ENCODE results near the gene CDPF1. TPM values are rescaled to one million over a fixed set of nuclear protein-coding genes. Genes with fewer than 3 reads are reported as not detected.

Gene CDPF1
- total RNA-seq = 10 to 100 TPM in 1 of 2 donors, 1 to 10 TPM in 1; 8.2 to 10.7 TPM

- H3K36me3 Mint-ChIP-seq = no peaks in the 10 kb centered on the region
- ATAC-seq (peak; percentile 96 to 98), DNase-seq (ENCODE audit: low spot score) (peak; percentile 98)
- peak within 1 kb of the TSS; percentile 84 to 91 for H3K27ac Mint-ChIP-seq
- H3K9me3 Mint-ChIP-seq = no peaks in the 10 kb centered on the region
- no peaks in the 10 kb centered on the region for H3K27me3 Mint-ChIP-seq
- peak within 1 kb of the TSS; percentile 89 for H3K4me3 Mint-ChIP-seq
- peaks cover 24 to 27% of the 10 kb centered on the region in 2 donors for H3K4me1 Mint-ChIP-seq (ENCODE audit: low read depth in 2 of 2)
Observed at GRCh38 chr22:46250035-46250782, at the start of gene CDPF1. Gene CDPF1 (minus strand): TSS chr22:46250293. CDS start chr22:46248284, 2,009 bp downstream.

GRCh38 chr22:46299101-46299500 lies 49.0 kb upstream of the CDPF1 start:
- ATAC-seq = no peak
- Mint-ChIP-seq H3K4me3 (peak overlapping the region; percentile 73), H3K9me3 (no peaks in the 10 kb centered on the region), H3K27me3 (no peaks in the 10 kb centered on the region), H3K36me3 (peaks cover 22% of the 10 kb centered on the region), H3K27ac (peak overlapping the region in 1 of 2 donors; percentile 20), H3K4me1 (ENCODE audit: low read depth in 2 of 2) (peaks cover 38 to 47% of the 10 kb centered on the region in 2 donors)
- no peak for DNase-seq (ENCODE audit: low spot score)

GRCh38 chr22:46297151-46297812 lies 47.2 kb upstream of the CDPF1 start:
- Mint-ChIP-seq H3K4me3 (peak overlapping the region; percentile 97), H3K36me3 (peaks cover 26% of the 10 kb centered on the region), H3K27ac (peak overlapping the region; percentile 97 to 100), H3K9me3 (no peaks in the 10 kb centered on the region), H3K27me3 (no peaks in the 10 kb centered on the region), H3K4me1 (ENCODE audit: low read depth in 2 of 2) (peaks cover 49 to 51% of the 10 kb centered on the region in 2 donors)
- DNase-seq (ENCODE audit: low spot score) (no peak), ATAC-seq (peak; percentile 0 to 19)

- peak within 1 kb of the TSS; percentile 97 for H3K4me3 Mint-ChIP-seq
- ATAC-seq (peak; percentile 98 to 99), DNase-seq (ENCODE audit: low spot score) (peak; percentile 98)
- no peaks in the 10 kb centered on the region for H3K27me3 Mint-ChIP-seq
- H3K9me3 Mint-ChIP-seq = no peaks in the 10 kb centered on the region
- peaks cover 28% of the 10 kb centered on the region for H3K36me3 Mint-ChIP-seq
- peaks cover 51 to 54% of the 10 kb centered on the region in 2 donors for H3K4me1 Mint-ChIP-seq (ENCODE audit: low read depth in 2 of 2)
- H3K27ac Mint-ChIP-seq = peak within 1 kb of the TSS; percentile 97 to 100
Observed at GRCh38 chr22:46296257-46297150, 46.4 kb upstream of the CDPF1 start, which contains the start of gene GTSE1. Gene GTSE1 (plus strand): TSS chr22:46296870. CDS start chr22:46297401, 531 bp downstream.

GRCh38 chr22:46295277-46295971 lies 45.3 kb upstream of the CDPF1 start:
- H3K9me3 Mint-ChIP-seq = no peaks in the 10 kb centered on the region
- DNase-seq (ENCODE audit: low spot score) (no peak), ATAC-seq (no peak)
- peaks cover 60 to 61% of the 10 kb centered on the region in 2 donors for H3K4me1 Mint-ChIP-seq (ENCODE audit: low read depth in 2 of 2)
- H3K36me3 Mint-ChIP-seq = peaks cover 25% of the 10 kb centered on the region
- peak overlapping the region; percentile 97 to 100 for H3K27ac Mint-ChIP-seq
- no peaks in the 10 kb centered on the region for H3K27me3 Mint-ChIP-seq
- peak overlapping the region; percentile 97 for H3K4me3 Mint-ChIP-seq

GRCh38 chr22:46294784-46295183 lies 44.7 kb upstream of the CDPF1 start:
- H3K4me1 Mint-ChIP-seq (ENCODE audit: low read depth in 2 of 2) = peaks cover 65 to 67% of the 10 kb centered on the region in 2 donors
- H3K4me3 Mint-ChIP-seq = peak overlapping the region; percentile 97
- peaks cover 24% of the 10 kb centered on the region for H3K36me3 Mint-ChIP-seq

GRCh38 chr22:46293577-46294260 lies 43.6 kb upstream of the CDPF1 start:
- ATAC-seq (no peak), DNase-seq (ENCODE audit: low spot score) (no peak)
- Mint-ChIP-seq H3K4me1 (ENCODE audit: low read depth in 2 of 2) (peaks cover 63 to 68% of the 10 kb centered on the region in 2 donors), H3K4me3 (peak overlapping the region; percentile 15), H3K9me3 (no peaks in the 10 kb centered on the region), H3K27ac (peak overlapping the region; percentile 85 to 90), H3K27me3 (no peaks in the 10 kb centered on the region), H3K36me3 (peaks cover 14% of the 10 kb centered on the region)

More at GRCh38 chr22:46294784-46295183, 44.7 kb upstream of the CDPF1 start:
- peak overlapping the region; percentile 97 to 100 for H3K27ac Mint-ChIP-seq
- H3K9me3 Mint-ChIP-seq = no peaks in the 10 kb centered on the region
- DNase-seq (ENCODE audit: low spot score) (no peak), ATAC-seq (no peak)
- H3K27me3 Mint-ChIP-seq = no peaks in the 10 kb centered on the region

- H3K4me1 Mint-ChIP-seq (ENCODE audit: low read depth in 2 of 2) = peaks cover 67 to 74% of the 10 kb centered on the region in 2 donors
- peaks cover 11% of the 10 kb centered on the region for H3K36me3 Mint-ChIP-seq
- no peaks in the 10 kb centered on the region for H3K9me3 Mint-ChIP-seq
- H3K4me3 Mint-ChIP-seq = no peak overlapping the region
- DNase-seq (ENCODE audit: low spot score) = no peak
- no peaks in the 10 kb centered on the region for H3K27me3 Mint-ChIP-seq
- ATAC-seq = no peak
- H3K27ac Mint-ChIP-seq = peak overlapping the region; percentile 85 to 90
Observed at GRCh38 chr22:46292732-46293131, 42.6 kb upstream of the CDPF1 start.

- ATAC-seq = no peak
- no peaks in the 10 kb centered on the region for H3K9me3 Mint-ChIP-seq
- peaks cover 67 to 74% of the 10 kb centered on the region in 2 donors for H3K4me1 Mint-ChIP-seq (ENCODE audit: low read depth in 2 of 2)
- H3K27me3 Mint-ChIP-seq = no peaks in the 10 kb centered on the region
- no peak overlapping the region for H3K4me3 Mint-ChIP-seq
- peak overlapping the region; percentile 85 to 90 for H3K27ac Mint-ChIP-seq
- no peak for DNase-seq (ENCODE audit: low spot score)
- peaks cover 6% of the 10 kb centered on the region for H3K36me3 Mint-ChIP-seq
Observed at GRCh38 chr22:46292173-46292572, 42.1 kb upstream of the CDPF1 start.

GRCh38 chr22:46290843-46291785 lies 41.0 kb upstream of the CDPF1 start:
- Mint-ChIP-seq H3K27ac (peak overlapping the region; percentile 99), H3K27me3 (no peaks in the 10 kb centered on the region), H3K4me1 (ENCODE audit: low read depth in 2 of 2) (peaks cover 66 to 75% of the 10 kb centered on the region in 2 donors), H3K36me3 (peaks cover 7% of the 10 kb centered on the region), H3K4me3 (peak overlapping the region; percentile 78), H3K9me3 (no peaks in the 10 kb centered on the region)
- ATAC-seq = no peak
- no peak for DNase-seq (ENCODE audit: low spot score)

- DNase-seq (ENCODE audit: low spot score) (no peak), ATAC-seq (peak; percentile 37 to 62)
- H3K27ac Mint-ChIP-seq = peak overlapping the region; percentile 99
- no peaks in the 10 kb centered on the region for H3K9me3 Mint-ChIP-seq
- peak overlapping the region; percentile 78 for H3K4me3 Mint-ChIP-seq
- H3K27me3 Mint-ChIP-seq = no peaks in the 10 kb centered on the region
- H3K36me3 Mint-ChIP-seq = peaks cover 11% of the 10 kb centered on the region
- H3K4me1 Mint-ChIP-seq (ENCODE audit: low read depth in 2 of 2) = peaks cover 61 to 71% of the 10 kb centered on the region in 2 donors
Observed at GRCh38 chr22:46290121-46290842, 40.2 kb upstream of the CDPF1 start.
